GM12878 (cell line): ENCODE results near the gene LSP1. TPM values are rescaled to one million over a fixed set of nuclear protein-coding genes. Genes with fewer than 3 reads are reported as not detected.

ENCODE experiments used
- ATAC-seq: fragments of 200-7000 bp; cut with Tn5 transposase; 3 replicates; pipeline ENCODE4 v1.9.1; 2020; ENCODE audit warnings: mild to moderate bottlenecking, moderate library complexity
- BruUV-seq: library from RNA; stranded (reverse); fragments of 400-500 nt; replicated peaks from 2 replicates; lab custom pipeline; 2021; lab: Mats Ljungman, UMichigan
- CTCF ChIA-PET: fragments of 300-600 bp; sonication (Branson Sonifier 250); formaldehyde crosslinking; extraction: SDS; loops from one replicate; lab custom pipeline; 2021; ENCODE audit warnings: inconsistent platforms; lab: Yijun Ruan, JAX
- POLR2A ChIA-PET: fragments of 350-600 bp; formaldehyde crosslinking; extraction: SDS; loops from one replicate; lab custom pipeline; 2021; ENCODE audit warnings: inconsistent platforms; lab: Charles Lee
- RAD21 ChIA-PET: fragments of 300-600 bp; sonication (Branson Sonifier 250); formaldehyde crosslinking; loops from one replicate; lab custom pipeline; 2023; ENCODE audit warnings: antibody characterized with exemption; ENCODE audit not compliant: unreplicated experiment; lab: Charles Lee
- SMC1A ChIA-PET: fragments of 300-600 bp; sonication (Branson Sonifier 250); formaldehyde crosslinking; loops from one replicate; lab custom pipeline; 2023; ENCODE audit not compliant: unreplicated experiment, uncharacterized antibody; lab: Charles Lee
- DNase-seq: peaks from one replicate; pipeline ENCODE4 v3.0.0-alpha.2; 2011; ENCODE audit warnings: low read depth, low spot score
- FAIRE-seq: peaks from 3 replicates; lab custom pipeline; 2011; peaks lifted over from hg19 to GRCh38; lab: Jason Lieb, UNC
- H2AFZ ChIP-seq: 2 replicates; pipeline ENCODE4 v1.6.0; 2011; ENCODE audit warnings: low read depth, low read length, control low read depth; ENCODE audit not compliant: control insufficient read depth
- H3K27ac ChIP-seq: 2 replicates; pipeline ENCODE4 v1.5.1; 2011; ENCODE audit warnings: control low read depth; ENCODE audit not compliant: control insufficient read depth, insufficient read depth
- H3K27me3 ChIP-seq, 2 experiments: replicated peaks in 1 of 2; 2 replicates each; pipeline versions ENCODE4 v1.6.0 to v1.6.1; 2011; ENCODE audit warnings: low read length in 1 of 2; ENCODE audit not compliant: control insufficient read depth in 2 of 2, insufficient read depth in 2 of 2
- H3K36me3 ChIP-seq, 2 experiments: 2 replicates each; pipeline ENCODE4 v1.5.1; 2011; ENCODE audit warnings: low read length in 1 of 2; ENCODE audit not compliant: control insufficient read depth in 2 of 2, insufficient read depth in 2 of 2
- H3K4me1 ChIP-seq: 2 replicates; pipeline ENCODE4 v1.6.1; 2011; ENCODE audit warnings: mild to moderate bottlenecking, low read length, moderate library complexity, mixed read lengths; ENCODE audit not compliant: control insufficient read depth, insufficient read depth
- H3K4me2 ChIP-seq: 2 replicates; pipeline ENCODE4 v1.6.0; 2011; ENCODE audit warnings: control low read depth; ENCODE audit not compliant: control insufficient read depth, insufficient read depth
- H3K4me3 ChIP-seq: fragments of 200-600 bp; sonication (generic); 2 replicates; pipeline ENCODE4 v1.5.1; 2016
- H3K79me2 ChIP-seq: 2 replicates; pipeline ENCODE4 v1.6.0; 2011; ENCODE audit warnings: low read length; ENCODE audit not compliant: control insufficient read depth, insufficient read depth
- H3K9ac ChIP-seq: 2 replicates; pipeline ENCODE4 v1.8.0; 2011; ENCODE audit warnings: low read length, control low read depth, mixed read lengths; ENCODE audit not compliant: control insufficient read depth, insufficient read depth
- H3K9me3 ChIP-seq: replicated peaks from 3 replicates; pipeline ENCODE4 v1.5.1; 2011; ENCODE audit warnings: mild to moderate bottlenecking, low read length; ENCODE audit not compliant: control insufficient read depth, insufficient read depth
- H4K20me1 ChIP-seq: 2 replicates; pipeline ENCODE4 v1.6.0; 2011; ENCODE audit not compliant: control insufficient read depth, insufficient read depth
- BCL3 ChIP-seq: IDR thresholded peaks from 2 replicates; pipeline ENCODE4 v1.6.1; 2011; ENCODE audit warnings: borderline replicate concordance, low read depth, mild to moderate bottlenecking, moderate library complexity, low read length; ENCODE audit not compliant: insufficient read depth, poor library complexity, severe bottlenecking
- CREB1 ChIP-seq: IDR thresholded peaks from 2 replicates; pipeline ENCODE4 v1.6.1; 2012; ENCODE audit warnings: low read depth, mild to moderate bottlenecking, inconsistent platforms
- EZH2 ChIP-seq: IDR thresholded peaks from 2 replicates; pipeline ENCODE4 v1.6.1; 2012; ENCODE audit warnings: low read depth, mild to moderate bottlenecking, control low read depth, inconsistent platforms, low read length, borderline replicate concordance; ENCODE audit not compliant: control insufficient read depth
- FOS ChIP-seq: IDR thresholded peaks from 3 replicates; pipeline ENCODE4 v1.6.1; 2011; ENCODE audit warnings: borderline replicate concordance; ENCODE audit not compliant: insufficient read length; ENCODE audit errors: extremely low read depth
- HDAC6 ChIP-seq: fragments of 200-600 bp; sonication (generic); IDR thresholded peaks from one replicate; pipeline ENCODE4 v1.8.0; 2017; ENCODE audit warnings: antibody characterized with exemption; ENCODE audit not compliant: unreplicated experiment
- IRF3 ChIP-seq: fragments of 450-650 bp; IDR thresholded peaks from 2 replicates; pipeline ENCODE4 v1.6.1; 2014; ENCODE audit warnings: mild to moderate bottlenecking
- POLR2A ChIP-seq: IDR thresholded peaks from 2 replicates; pipeline ENCODE4 v1.6.1; 2011; ENCODE audit warnings: low read depth, mild to moderate bottlenecking, low read length
- POLR2AphosphoS2 ChIP-seq: IDR thresholded peaks from 2 replicates; pipeline ENCODE4 v1.6.1; 2011; ENCODE audit warnings: low read depth, mild to moderate bottlenecking, low read length, improper control_type of control experiment, moderate library complexity
- POLR2AphosphoS5 ChIP-seq: IDR thresholded peaks from 2 replicates; pipeline ENCODE4 v1.6.1; 2011; ENCODE audit warnings: mild to moderate bottlenecking, low read length, inconsistent platforms
- SIN3A ChIP-seq: IDR thresholded peaks from 2 replicates; pipeline ENCODE4 v1.6.1; 2012; ENCODE audit warnings: low read depth, low read length, improper control_type of control experiment
- TCF3 ChIP-seq: IDR thresholded peaks from 2 replicates; pipeline ENCODE4 v1.6.1; 2012; ENCODE audit warnings: low read depth, mild to moderate bottlenecking, low read length, borderline replicate concordance; ENCODE audit not compliant: insufficient read depth
- WGBS: methylation state at CpG from one replicate; pipeline ENCODE4 v1.1.6; 2016; ENCODE audit warnings: low lambda C conversion rate; ENCODE audit not compliant: insufficient replicate concordance, insufficient coverage; ENCODE audit errors: missing lambda C conversion rate; 5-methylcytosine and 5-hydroxymethylcytosine counted together
- in situ Hi-C: fragments of 300-500 bp; cut with MboI; formaldehyde crosslinking; loops from 9 replicates; pipeline ENCODE4 v1.14.3; 2018; ENCODE audit warnings: mixed read lengths
- intact Hi-C: fragments of 100-400 bp; cut with micrococcal nuclease; formaldehyde crosslinking; loops from one replicate; pipeline ENCODE4 v1.14.2; 2022; ENCODE audit not compliant: unreplicated experiment
- polyA plus RNA-seq, 11 experiments: library from polyadenylated mRNA; depleted of rRNA in 4 of 11; unstranded in 6 of 11; stranded (reverse) in 5 of 11; fragments of >200 nt; fragmentation: Nextera tagmentation in 4 of 11; fragmentation: Illumina TruSeq in 1 of 11; extraction: Ambion mirVana in 4 of 11; extraction: Trizol in 1 of 11; gene quantifications; 1 replicate in 1 of 11; 2 replicates in 10 of 11; pipeline versions ENCODE4 v1.2.1 to v1.2.3, GENCODE V29; 2011 to 2016; ENCODE audit warnings: inconsistent platforms in 2 of 11, missing spikeins in 2 of 11, low read depth in 1 of 11
- total RNA-seq, 4 experiments: library from RNA; depleted of rRNA in 3 of 4; stranded (reverse); fragments of >200 nt in 3 of 4; fragmentation: Illumina TruSeq in 1 of 4; extraction: Trizol in 1 of 4; gene quantifications; 2 replicates each; pipeline versions ENCODE4 v1.2.1 to v1.2.3, GENCODE V29; 2013 to 2021

Gene LSP1
- total and polyA plus RNA-seq, 10 of the 15 experiments (the other 5 are each of a cell fraction or from before 2014, with no cell fraction given), result 19.2 to 488 (median 369) TPM

GRCh38 chr11:1889224-1889930 is 36.5 kb downstream of the LSP1 start:
- 83% methylated on average over 31 of the region's 34 CpGs for WGBS
- DNase-seq (no peak), FAIRE-seq (no peak), ATAC-seq (no peak)
- Histone ChIP-seq H3K9me3 (no peaks in the 10 kb centered on the region), H3K4me1 (no peaks in the 10 kb centered on the region), H3K27me3 (no peaks in the 10 kb centered on the region), H3K27ac (no peak overlapping the region), H2AFZ (no peak overlapping the region)
- CTCF ChIA-PET, result no interaction called here
- in situ Hi-C loops, result no loop called here
- TF ChIP-seq CREB1 (no peak), POLR2A (peak; percentile 38), POLR2AphosphoS2 (0 out of 2 replicates have a peak, but pooled peaks have one; percentile 19)
- TF ChIP-seq, all 136 proteins: peak for 2
- intact Hi-C loops, result loop anchor here (5.0 kb wide), 1 partner anchor 52 kb away; the partner anchor contains the start of gene TNNI2
- no peaks in the 10 kb centered on the region for H3K79me2 ChIP-seq
- POLR2A ChIA-PET, result no interaction called here
- no peak overlapping the region for H3K9ac ChIP-seq
- H4K20me1 ChIP-seq, result no peaks in the 10 kb centered on the region
- H3K4me3 ChIP-seq, result no peak overlapping the region
- BruUV-seq, result no TSS peak
- no peak overlapping the region for H3K4me2 ChIP-seq
- SMC1A ChIA-PET, result no interaction called here
- RAD21 ChIA-PET, result no interaction called here
- H3K36me3 ChIP-seq, result peaks cover 24 to 30% of the 10 kb centered on the region in 2 experiments

GRCh38 chr11:1889941-1890855 is 37.3 kb downstream of the LSP1 start:
- ChIA-PET RAD21 (no interaction called here), CTCF (no interaction called here), POLR2A (interaction anchor here (1.0 kb wide), 1 partner anchor 36 kb away, joined by 3 read pairs; no protein-coding TSS in a partner anchor), SMC1A (no interaction called here)
- Histone ChIP-seq H3K36me3 (peaks cover 16 to 25% of the 10 kb centered on the region in 2 experiments; a peak in 3 of 4 replicates), H3K27ac (no peak overlapping the region), H3K4me2 (no peak overlapping the region), H4K20me1 (no peaks in the 10 kb centered on the region), H3K9me3 (no peaks in the 10 kb centered on the region), H3K9ac (no peak overlapping the region), H3K4me1 (no peaks in the 10 kb centered on the region), H3K27me3 (no peaks in the 10 kb centered on the region), H2AFZ (no peak overlapping the region), H3K79me2 (no peaks in the 10 kb centered on the region), H3K4me3 (no peak overlapping the region)
- DNase-seq, result no peak
- BruUV-seq, result no TSS peak
- WGBS, result 89% methylated on average over 33 of the region's 33 CpGs
- in situ Hi-C loops, result no loop called here
- no peak for FAIRE-seq
- intact Hi-C loops, result loop anchor here (5.0 kb wide), 1 partner anchor 53 kb away; the partner anchor contains the start of gene TNNI2
- ATAC-seq, result peak; percentile 16; the same call in 2 of the 3 replicates
- peak; percentile 50 for TF ChIP-seq POLR2A
- TF ChIP-seq EZH2, result no peak
- TF ChIP-seq IRF3, result no peak
- TF ChIP-seq FOS, result no peak
- TF ChIP-seq BCL3, result no peak
- TF ChIP-seq HDAC6, result no peak
- no peak for TF ChIP-seq TCF3
- no peak for TF ChIP-seq SIN3A
- 0 out of 2 replicates have a peak, but pooled peaks have one; percentile 14 for TF ChIP-seq POLR2AphosphoS5
- 0 out of 2 replicates have a peak, but pooled peaks have one; percentile 1 for TF ChIP-seq POLR2AphosphoS2
